Measurements from ENCODE around the gene DNM2.

DNM2 gene

GRCh38 chr19:10839114-10840050 lies 121.5 kb downstream of the DNM2 start:
- H3K27ac ChIP-seq, result no peak overlapping the region
- TF ChIP-seq CTCF (IDR thresholded peaks at IDR 0.05; ENCODE audit: low read depth, low read length, missing control alignments), result no peak
- in situ Hi-C loops (cut with HindIII; ENCODE audit: low pct_ligation_motif_present, low sequenced_read_pairs), result no loop called here

GRCh38 chr19:10842788-10843187 lies 124.9 kb downstream of the DNM2 start:
- Histone ChIP-seq H3K27ac (no peak overlapping the region), H3K36me3 (replicated peaks) (no peaks in the 10 kb centered on the region), H3K27me3 (replicated peaks) (no peaks in the 10 kb centered on the region), H3K4me3 (ENCODE audit: low read depth, low read length) (no peak overlapping the region)
- in situ Hi-C loops (cut with HindIII; ENCODE audit: low pct_ligation_motif_present, low sequenced_read_pairs), result no loop called here
- no peak for TF ChIP-seq CTCF (IDR thresholded peaks at IDR 0.05; ENCODE audit: low read depth, low read length, missing control alignments)
- no peak for DNase-seq

More at GRCh38 chr19:10839114-10840050, 121.5 kb downstream of the DNM2 start:
- H3K27me3 ChIP-seq (replicated peaks), result no peaks in the 10 kb centered on the region
- peaks cover 6% of the 10 kb centered on the region for H3K36me3 ChIP-seq (replicated peaks)
- DNase-seq, result no peak
- no peak overlapping the region for H3K4me3 ChIP-seq (ENCODE audit: low read depth, low read length)

GRCh38 chr19:10846500-10847202 lies 128.8 kb downstream of the DNM2 start:
- in situ Hi-C loops (cut with HindIII; ENCODE audit: low pct_ligation_motif_present, low sequenced_read_pairs), result no loop called here
- no peak overlapping the region for H3K4me3 ChIP-seq (ENCODE audit: low read depth, low read length)

DNA sequence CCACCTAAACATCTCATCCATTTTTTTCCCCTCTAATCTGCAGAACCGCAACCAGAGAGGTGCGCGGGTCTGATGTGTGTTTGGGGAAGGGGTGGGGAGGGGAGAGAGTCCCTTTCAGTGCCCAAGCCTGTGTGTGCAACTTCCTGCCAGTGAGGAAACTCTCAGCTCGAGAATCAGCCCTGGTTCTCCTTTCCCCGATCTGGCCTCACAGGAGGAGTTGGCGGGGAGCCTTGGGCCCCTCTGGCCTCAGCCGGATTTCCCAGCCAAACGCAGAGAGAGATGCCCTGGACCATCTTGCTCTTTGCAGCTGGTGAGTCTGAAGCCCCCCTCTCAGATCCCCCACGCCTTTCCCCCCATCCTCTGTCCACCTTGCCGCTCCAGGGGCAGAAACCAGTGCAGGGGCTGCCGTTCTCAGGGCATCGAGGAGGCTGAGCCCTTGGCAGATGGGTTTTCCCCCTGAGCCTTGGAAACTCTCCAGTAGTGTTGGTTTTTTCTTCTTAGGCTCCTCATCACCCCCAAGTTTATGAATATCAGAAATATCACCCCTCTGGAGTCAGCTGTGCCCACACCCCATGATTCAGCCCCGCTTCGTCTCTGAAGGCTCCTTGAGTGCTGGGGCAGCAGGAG lies 130.5 kb downstream of the DNM2 start, which contains the start of gene C19orf38:
Gene C19orf38 (plus strand): TSS at position 186 of the 627 bp plus-strand sequence. CDS start 94 bp downstream, at position 280.
- no peak for TF ChIP-seq CTCF (IDR thresholded peaks at IDR 0.05; ENCODE audit: low read depth, low read length, missing control alignments)
- Histone ChIP-seq H3K4me3 (ENCODE audit: low read depth, low read length) (no peak within 1 kb of the TSS), H3K27me3 (replicated peaks) (no peaks in the 10 kb centered on the region), H3K27ac (no peak within 1 kb of the TSS), H3K36me3 (replicated peaks) (no peaks in the 10 kb centered on the region)
- no peak for DNase-seq
- in situ Hi-C loops (cut with HindIII; ENCODE audit: low pct_ligation_motif_present, low sequenced_read_pairs), result no loop called here

More at GRCh38 chr19:10846500-10847202, 128.8 kb downstream of the DNM2 start:
- no peak for TF ChIP-seq CTCF (IDR thresholded peaks at IDR 0.05; ENCODE audit: low read depth, low read length, missing control alignments)
- Histone ChIP-seq H3K27me3 (replicated peaks) (no peaks in the 10 kb centered on the region), H3K36me3 (replicated peaks) (no peaks in the 10 kb centered on the region), H3K27ac (no peak overlapping the region)
- no peak for DNase-seq

GRCh38 chr19:10850631-10851030 lies 132.8 kb downstream of the DNM2 start:
- TF ChIP-seq CTCF (IDR thresholded peaks at IDR 0.05; ENCODE audit: low read depth, low read length, missing control alignments), result no peak
- no peak overlapping the region for H3K4me3 ChIP-seq (ENCODE audit: low read depth, low read length)
- no peaks in the 10 kb centered on the region for H3K36me3 ChIP-seq (replicated peaks)

More at GRCh38 chr19:10850631-10851030, 132.8 kb downstream of the DNM2 start:
- DNase-seq, result no peak
- no peak overlapping the region for H3K27ac ChIP-seq
- in situ Hi-C loops (cut with HindIII; ENCODE audit: low pct_ligation_motif_present, low sequenced_read_pairs), result no loop called here
- H3K27me3 ChIP-seq (replicated peaks), result no peaks in the 10 kb centered on the region

All from brain microvascular endothelial cell (primary cell).